ENCODE data around the gene ASB18. TPM values are rescaled to one million over a fixed set of nuclear protein-coding genes. Genes with fewer than 3 reads are reported as not detected.

ASB18 gene
- polyA plus RNA-seq, 3 donors = not detected

DNA sequence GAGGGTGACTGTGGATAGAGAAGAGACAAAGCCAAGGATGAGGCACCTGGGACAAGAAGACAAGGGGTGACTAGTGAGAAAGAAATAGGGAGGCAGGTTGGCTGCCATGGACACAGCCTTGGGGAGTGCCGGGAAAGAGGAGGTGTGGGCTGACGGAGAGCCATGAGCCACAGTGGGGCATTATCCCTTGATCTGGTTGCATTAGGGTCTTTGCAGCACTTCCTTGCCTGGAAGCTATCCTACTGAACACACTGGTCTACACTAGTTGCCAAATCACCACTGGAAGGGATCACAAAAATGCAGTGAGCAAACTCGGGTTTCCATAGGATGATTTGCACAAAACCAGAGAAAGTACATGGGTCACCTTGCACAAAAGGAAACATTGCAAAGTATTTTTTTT lies 27.7 kb upstream of the ASB18 start:
- DNase-seq = no peak
- intact Hi-C loops (cut with micrococcal nuclease) = no loop called here
- no peak overlapping the region for H2AFZ ChIP-seq (ENCODE audit: insufficient read depth, low read depth, low read length, poor library complexity, severe bottlenecking)
- TF ChIP-seq, protein P1, sequence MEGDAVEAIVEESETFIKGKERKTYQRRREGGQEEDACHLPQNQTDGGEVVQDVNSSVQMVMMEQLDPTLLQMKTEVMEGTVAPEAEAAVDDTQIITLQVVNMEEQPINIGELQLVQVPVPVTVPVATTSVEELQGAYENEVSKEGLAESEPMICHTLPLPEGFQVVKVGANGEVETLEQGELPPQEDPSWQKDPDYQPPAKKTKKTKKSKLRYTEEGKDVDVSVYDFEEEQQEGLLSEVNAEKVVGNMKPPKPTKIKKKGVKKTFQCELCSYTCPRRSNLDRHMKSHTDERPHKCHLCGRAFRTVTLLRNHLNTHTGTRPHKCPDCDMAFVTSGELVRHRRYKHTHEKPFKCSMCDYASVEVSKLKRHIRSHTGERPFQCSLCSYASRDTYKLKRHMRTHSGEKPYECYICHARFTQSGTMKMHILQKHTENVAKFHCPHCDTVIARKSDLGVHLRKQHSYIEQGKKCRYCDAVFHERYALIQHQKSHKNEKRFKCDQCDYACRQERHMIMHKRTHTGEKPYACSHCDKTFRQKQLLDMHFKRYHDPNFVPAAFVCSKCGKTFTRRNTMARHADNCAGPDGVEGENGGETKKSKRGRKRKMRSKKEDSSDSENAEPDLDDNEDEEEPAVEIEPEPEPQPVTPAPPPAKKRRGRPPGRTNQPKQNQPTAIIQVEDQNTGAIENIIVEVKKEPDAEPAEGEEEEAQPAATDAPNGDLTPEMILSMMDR (IDR thresholded peaks at IDR 0.05) = no peak
- no peaks in the 10 kb centered on the region for H3K4me1 Mint-ChIP-seq
- no peaks in the 10 kb centered on the region for H4K20me1 ChIP-seq (ENCODE audit: insufficient read depth, low read length)
- H3K9me3 Mint-ChIP-seq = peaks cover 3 to 16% (median 7%) of the 10 kb centered on the region in 7 donors
- H3K27me3 Mint-ChIP-seq (ENCODE audit: low read depth in 3 of 3) = peaks cover 3 to 7% (median 4%) of the 10 kb centered on the region in 3 donors
- no peak overlapping the region for H3K9ac ChIP-seq (ENCODE audit: insufficient read depth, low read length, poor library complexity, severe bottlenecking)
- no peaks in the 10 kb centered on the region for H3K36me3 Mint-ChIP-seq
- H3K4me3 ChIP-seq (replicated peaks in 1 of 3; ENCODE audit: low read depth in 2 of 3, low read length in 3 of 3) = no peak overlapping the region
- no peak overlapping the region for H3K4me2 ChIP-seq (replicated peaks; ENCODE audit: extremely low read depth, low read length, poor library complexity, severe bottlenecking)
- no peak overlapping the region for H3K27ac ChIP-seq (ENCODE audit: low read depth in 1 of 2, low read length in 2 of 2)
- H3K79me2 ChIP-seq (ENCODE audit: insufficient read depth, low read length) = no peaks in the 10 kb centered on the region
- no peaks in the 10 kb centered on the region for H3K27me3 ChIP-seq (ENCODE audit: control insufficient read depth in 2 of 2, insufficient read depth in 2 of 2, low read length in 2 of 2)
- H3K4me3 Mint-ChIP-seq = no peak overlapping the region
- peaks cover 0 to 3% of the 10 kb centered on the region in 2 donors for H3K9me3 ChIP-seq (replicated peaks in 1 of 2; ENCODE audit: control insufficient read depth in 1 of 2, insufficient read depth in 1 of 2, low read length in 2 of 2)
- H3K27ac Mint-ChIP-seq = no peak overlapping the region
- 86% methylated on average over 2 of the region's 3 CpGs for WGBS (ENCODE audit: insufficient coverage)
- no peaks in the 10 kb centered on the region for H3K4me1 ChIP-seq (ENCODE audit: control insufficient read depth in 1 of 2, insufficient read depth in 2 of 2, low read length in 2 of 2)
- H3K36me3 ChIP-seq (replicated peaks in 1 of 2; ENCODE audit: control insufficient read depth in 1 of 2, insufficient read depth in 2 of 2, low read length in 2 of 2) = no peaks in the 10 kb centered on the region

- H3K4me1 ChIP-seq (ENCODE audit: control insufficient read depth in 1 of 2, insufficient read depth in 2 of 2, low read length in 2 of 2) = no peaks in the 10 kb centered on the region
- no peak for DNase-seq
- H3K4me3 ChIP-seq (replicated peaks in 1 of 3; ENCODE audit: low read depth in 2 of 3, low read length in 3 of 3) = no peak overlapping the region
- Mint-ChIP-seq H3K27ac (no peak overlapping the region), H3K27me3 (ENCODE audit: low read depth in 3 of 3) (peaks cover 3 to 7% (median 4%) of the 10 kb centered on the region in 3 donors), H3K36me3 (no peaks in the 10 kb centered on the region), H3K4me3 (no peak overlapping the region), H3K4me1 (no peaks in the 10 kb centered on the region), H3K9me3 (peaks cover 3 to 16% (median 7%) of the 10 kb centered on the region in 7 donors)
- intact Hi-C loops (cut with micrococcal nuclease) = no loop called here
- TF ChIP-seq, protein P1 (IDR thresholded peaks at IDR 0.05) = no peak
- no peaks in the 10 kb centered on the region for H3K27me3 ChIP-seq (ENCODE audit: control insufficient read depth in 2 of 2, insufficient read depth in 2 of 2, low read length in 2 of 2)
- H3K4me2 ChIP-seq (replicated peaks; ENCODE audit: extremely low read depth, low read length, poor library complexity, severe bottlenecking) = no peak overlapping the region
- H3K79me2 ChIP-seq (ENCODE audit: insufficient read depth, low read length) = no peaks in the 10 kb centered on the region
- peaks cover 0 to 3% of the 10 kb centered on the region in 2 donors for H3K9me3 ChIP-seq (replicated peaks in 1 of 2; ENCODE audit: control insufficient read depth in 1 of 2, insufficient read depth in 1 of 2, low read length in 2 of 2)
- no peak overlapping the region for H3K9ac ChIP-seq (ENCODE audit: insufficient read depth, low read length, poor library complexity, severe bottlenecking)
- H2AFZ ChIP-seq (ENCODE audit: insufficient read depth, low read depth, low read length, poor library complexity, severe bottlenecking) = no peak overlapping the region
- H3K36me3 ChIP-seq (replicated peaks in 1 of 2; ENCODE audit: control insufficient read depth in 1 of 2, insufficient read depth in 2 of 2, low read length in 2 of 2) = no peaks in the 10 kb centered on the region
- H3K27ac ChIP-seq (ENCODE audit: low read depth in 1 of 2, low read length in 2 of 2) = no peak overlapping the region
- no peaks in the 10 kb centered on the region for H4K20me1 ChIP-seq (ENCODE audit: insufficient read depth, low read length)
These were observed 27.3 kb upstream of the ASB18 start for GRCh38 chr2:236291476-236291875.
